ENCODE measurements around the gene PLCB1.
"Not testable (repeated sequence)": the region's sequence is repeated elsewhere in the genome, so short reads cannot be mapped to it uniquely, and the experiment has no call there.

Gene PLCB1

DNA sequence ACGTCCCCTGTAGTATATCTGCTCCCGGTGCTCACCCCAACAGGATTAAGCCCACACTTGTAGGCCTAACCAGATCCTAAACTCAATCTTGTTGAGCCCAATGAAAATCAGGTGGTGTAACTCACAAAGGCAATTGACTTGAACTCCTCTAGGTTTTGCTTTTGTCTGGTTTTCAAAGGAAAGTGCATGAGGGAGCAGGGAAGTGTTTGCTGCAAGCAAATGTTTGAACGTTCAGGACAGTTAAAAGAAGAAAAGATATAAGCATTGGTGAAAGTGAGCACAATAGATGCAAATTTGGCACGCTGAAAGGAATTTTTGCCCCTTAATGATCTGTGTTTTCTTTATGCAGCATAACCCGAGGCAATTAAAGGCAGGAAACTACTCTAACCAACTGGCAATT is 212.6 kb downstream of the PLCB1 start:
- DNase-seq = no peak

DNA sequence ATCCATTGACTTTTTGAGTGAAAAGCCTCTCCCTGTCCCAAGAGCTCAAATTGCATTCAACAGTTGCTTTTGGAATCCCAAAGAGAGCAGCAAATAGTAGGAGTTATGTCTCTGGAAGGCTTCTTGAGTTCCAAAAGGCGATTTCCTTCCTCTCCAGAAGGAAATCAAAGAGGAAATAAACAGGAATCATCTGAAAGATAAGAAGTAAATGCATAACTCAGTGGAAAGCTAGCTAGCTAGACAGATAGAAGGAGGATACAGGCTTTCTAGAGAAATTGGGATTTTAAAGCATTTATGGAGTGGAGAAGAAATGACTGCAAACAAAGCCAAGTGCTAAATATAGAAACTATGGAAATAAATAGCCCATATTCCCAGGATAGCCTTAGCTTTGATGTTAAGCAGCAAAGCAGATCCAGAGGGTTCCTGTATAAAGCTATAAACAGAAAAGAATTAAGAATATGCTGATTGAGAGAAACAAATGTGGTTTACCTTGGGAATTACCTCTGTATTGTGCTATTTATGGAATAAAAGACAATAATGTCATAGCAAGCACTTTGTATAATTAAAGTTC is 214.7 kb downstream of the PLCB1 start:
- no peak for DNase-seq

DNA sequence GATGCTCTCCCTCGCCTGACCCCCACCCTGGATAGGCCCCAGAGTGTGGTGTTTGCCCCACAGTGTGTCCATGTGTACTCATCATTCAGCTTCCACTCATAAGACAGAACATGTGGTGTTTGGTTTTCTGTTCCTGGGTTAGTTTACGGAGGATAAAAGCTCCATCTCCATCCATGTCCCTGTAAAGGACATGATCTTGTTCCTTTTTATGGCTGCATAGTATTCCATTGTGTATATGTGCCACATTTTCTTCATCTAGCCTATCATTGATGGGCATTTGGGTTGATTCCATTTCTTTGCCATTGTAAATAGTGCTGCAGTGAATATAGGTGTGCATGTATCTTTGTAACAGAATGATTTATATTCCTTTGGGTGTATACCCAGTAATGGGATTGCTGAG is 218.2 kb downstream of the PLCB1 start:
- DNase-seq = not testable (repeated sequence)

DNA sequence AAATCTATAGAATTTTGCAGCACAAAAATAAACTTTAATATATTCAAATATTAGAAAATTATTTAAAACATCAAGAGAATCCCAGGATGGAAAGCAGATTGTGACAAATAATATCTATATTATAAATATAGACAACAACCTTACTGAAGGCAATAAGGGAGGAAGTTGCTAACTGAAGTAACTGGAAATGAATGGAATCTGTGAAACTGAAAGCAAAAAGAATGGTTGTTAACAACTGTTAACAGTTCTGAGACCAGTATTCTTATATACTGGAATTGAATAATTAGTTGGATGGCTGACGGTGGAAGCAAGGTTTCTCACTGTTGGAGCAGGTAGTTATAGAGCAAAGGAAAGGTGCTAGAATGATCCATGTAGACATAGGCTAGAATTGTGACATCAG is 220.4 kb downstream of the PLCB1 start:
- DNase-seq = no peak

DNA sequence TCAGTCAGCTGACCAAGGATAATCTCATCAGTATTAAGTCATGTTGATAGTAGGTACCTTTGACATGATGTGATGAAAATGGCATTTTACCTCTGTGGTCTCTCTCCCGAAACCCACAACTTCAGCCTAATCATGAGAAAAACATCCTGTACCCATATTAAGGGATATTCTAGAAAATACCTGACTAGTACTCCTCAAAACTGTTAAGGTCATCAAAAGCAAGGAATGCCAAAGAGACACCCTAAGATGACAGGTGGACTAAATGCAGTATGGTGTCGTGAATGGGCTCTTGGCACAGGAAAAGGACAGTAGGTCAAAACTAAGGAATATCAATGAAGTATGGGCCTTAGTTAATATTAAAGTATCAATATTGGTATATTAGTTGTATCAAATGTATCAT is 221.4 kb downstream of the PLCB1 start:
- no peak for DNase-seq

DNA sequence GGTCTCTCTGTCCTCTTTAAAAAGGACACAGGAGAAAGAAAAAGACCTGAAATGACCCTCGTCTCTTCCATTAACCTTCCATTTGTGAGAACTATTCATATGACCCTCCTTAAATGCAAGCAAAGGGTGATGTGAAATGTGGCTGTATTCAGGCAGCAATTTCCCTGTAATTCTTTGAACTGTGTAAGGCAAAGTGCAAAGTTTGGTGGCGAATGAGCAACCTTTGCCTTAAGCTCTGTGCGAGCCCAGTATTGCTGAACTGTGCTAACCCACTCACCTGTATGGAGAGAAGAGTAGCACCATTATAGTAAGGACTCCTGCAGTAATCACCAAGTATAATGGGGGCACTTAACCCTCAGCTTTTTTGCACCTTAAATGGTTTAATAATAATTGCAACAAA is 223.4 kb downstream of the PLCB1 start:
- no peak for DNase-seq

DNA sequence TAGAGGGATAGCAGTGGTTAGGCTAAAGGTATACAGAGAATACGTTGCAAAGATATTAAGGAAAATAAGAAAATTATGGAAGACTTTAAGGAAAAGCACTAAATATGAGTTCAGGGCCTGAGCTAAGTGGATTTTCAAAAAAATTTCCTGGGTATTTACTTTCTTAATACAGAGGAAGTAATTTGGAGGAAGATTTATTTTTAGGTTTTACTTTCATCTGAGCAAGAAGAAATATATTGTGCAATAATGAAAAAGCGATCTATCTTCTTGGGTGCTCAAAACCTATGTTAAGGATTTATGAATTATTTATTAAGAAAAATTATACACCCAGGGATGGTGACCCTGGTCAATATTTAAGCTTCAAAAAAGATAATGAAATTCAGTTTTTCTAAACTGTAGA is 224.7 kb downstream of the PLCB1 start:
- no peak for DNase-seq

DNA sequence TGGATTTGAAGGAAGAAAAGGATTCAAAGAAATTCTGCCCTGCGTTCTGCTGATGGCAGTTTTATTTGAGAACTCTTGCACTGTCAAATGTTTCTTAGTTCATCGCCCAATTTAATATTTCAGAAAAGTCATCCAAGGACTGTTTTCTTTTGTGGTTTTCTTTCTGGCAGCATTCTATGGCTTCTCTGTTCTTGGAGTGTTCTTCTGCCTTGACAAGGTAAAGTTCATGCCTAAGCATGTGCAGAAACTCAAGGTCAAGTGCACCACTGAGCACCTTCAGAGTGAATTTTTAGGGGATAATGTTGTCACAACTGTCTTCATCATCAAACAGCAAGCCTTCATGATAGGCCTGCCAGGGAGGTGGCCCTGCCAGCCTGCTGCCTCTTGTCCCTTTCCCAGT is 225.6 kb downstream of the PLCB1 start:
- no peak for DNase-seq

DNA sequence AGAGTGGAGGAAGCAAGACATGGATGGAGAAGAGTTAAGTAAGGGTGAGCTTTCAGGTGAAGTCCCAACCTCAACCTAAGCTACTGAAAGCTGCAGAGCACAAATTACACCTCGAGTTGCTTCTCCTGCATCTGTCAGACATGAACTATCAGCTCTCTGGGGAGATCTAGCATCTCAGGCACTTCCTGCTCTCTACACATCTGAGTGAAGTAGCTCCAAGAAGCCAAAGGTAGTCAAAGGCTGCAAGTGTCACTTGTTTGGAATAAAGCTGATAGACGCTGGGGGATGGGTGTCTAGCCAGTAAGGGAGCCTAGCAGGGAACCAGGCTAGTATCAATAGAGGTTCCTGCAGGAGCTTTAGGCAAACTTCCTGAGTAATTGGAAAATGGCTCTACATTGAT is 228.0 kb downstream of the PLCB1 start:
- DNase-seq = no peak

DNA sequence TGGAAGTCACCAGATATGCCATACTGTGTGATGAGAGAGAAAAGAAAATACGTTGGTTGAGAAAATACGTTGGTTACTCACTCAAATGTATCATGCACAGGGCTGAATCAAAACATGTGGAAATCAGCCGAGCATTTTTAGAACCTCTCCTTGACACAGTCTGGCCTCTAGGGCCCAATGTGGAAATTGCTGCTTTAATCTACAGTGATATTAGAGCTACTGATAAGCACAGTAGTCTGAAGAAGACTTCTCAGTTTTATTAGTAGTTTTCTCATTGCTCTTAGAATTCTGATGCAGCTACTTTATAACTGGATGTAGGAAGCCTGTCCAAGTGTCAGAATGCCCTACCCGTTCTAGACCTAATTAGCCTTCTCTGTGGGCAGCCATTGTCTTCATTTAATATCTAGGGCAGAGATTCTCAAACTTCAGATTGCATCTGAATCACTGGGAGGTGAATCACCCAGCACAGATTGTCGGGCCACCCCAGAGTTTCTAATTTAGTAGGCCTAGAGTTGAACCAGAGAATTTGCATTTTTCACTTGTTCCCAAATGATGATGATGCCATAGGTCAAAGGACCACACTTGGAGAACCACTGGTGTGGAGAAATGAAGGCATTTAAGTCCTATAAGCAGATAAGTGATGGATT is 229.1 kb downstream of the PLCB1 start:
- no peak for DNase-seq

DNA sequence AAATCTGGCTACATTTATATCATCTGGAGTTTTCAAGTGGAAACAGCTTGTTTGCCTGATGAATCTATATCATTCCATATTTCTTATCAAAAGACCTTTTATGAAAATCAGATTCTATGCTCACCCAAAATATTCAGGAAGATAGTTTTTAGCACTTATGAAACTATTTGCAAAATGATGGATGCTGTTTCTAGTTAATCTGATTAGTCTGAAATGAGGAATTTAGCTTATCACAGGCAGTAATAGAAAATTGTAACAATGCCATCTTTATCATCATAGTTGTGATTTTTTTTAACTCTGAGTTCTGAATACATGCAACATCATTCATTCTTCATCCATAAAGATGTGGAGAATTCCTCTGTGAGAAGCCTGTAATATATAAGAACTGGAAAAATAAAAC is 229.7 kb downstream of the PLCB1 start:
- no peak for DNase-seq

DNA sequence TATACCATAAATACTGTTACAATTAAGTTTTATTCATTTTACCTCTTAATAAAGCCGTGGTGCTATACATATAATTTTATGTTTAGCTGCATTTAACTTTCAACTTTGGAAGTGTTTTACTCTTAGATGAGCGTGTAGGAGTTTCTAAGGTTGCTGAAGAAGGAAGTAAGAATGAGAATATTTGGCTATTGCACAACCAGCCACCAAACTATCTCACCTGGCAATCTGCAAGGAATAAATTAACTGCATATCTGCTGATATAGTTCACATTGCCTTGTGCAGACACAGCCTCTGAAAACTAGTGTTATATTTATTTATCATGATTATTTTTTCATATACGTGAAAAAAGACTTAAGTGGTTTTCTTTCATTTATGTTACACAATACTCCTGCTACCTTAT is 230.4 kb downstream of the PLCB1 start:
- DNase-seq = no peak

DNA sequence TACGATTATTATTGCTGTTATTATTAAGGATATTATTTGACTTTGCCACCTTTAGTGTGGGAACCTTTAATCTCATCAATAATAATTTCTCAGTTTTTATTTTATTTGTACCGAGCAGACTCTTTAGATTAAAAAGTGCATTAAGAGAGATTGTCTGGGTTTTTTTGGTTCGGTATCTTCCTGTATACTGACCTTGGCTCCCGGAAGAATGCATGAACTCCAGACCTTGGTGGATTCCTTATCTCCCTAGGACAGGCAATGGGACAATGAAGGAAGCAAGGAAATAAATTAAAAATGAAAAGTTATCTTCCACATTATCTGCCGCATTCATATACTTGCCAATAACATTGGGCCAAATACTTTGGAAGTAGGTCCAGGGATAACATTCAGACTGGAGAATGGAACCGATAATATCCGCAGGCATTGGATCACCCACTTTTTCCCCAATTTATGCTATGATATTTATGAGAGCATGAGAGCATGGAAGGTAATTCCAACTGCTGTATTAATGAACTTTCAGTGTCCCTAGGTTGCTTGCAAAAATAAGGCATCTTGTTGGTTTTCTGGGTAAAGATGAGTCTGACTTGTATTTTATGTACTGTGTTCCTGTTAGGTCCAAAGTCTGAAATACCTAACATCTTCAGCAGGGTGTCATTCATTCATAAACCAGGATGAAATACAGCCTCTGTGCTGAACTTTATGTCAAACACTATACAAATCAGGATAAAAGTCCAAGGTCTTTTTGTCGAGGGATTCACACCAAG is 232.1 kb downstream of the PLCB1 start:
- no peak for DNase-seq

DNA sequence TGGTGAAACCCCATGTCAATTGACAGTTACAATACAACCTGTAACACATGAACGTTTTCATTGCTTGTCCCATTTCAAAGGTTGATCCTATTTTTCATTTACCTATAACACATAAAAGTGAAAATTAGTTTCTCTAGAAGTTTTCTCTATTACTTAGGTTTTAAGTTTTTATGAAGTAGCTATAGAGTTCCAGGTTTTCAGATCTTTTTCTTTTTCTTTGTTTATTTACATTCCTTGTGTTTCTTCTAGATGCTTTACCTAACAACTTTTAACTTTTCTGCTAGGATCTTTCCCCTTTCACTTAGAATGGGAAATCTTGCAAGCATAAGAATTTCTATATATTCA is 232.6 kb downstream of the PLCB1 start:
- no peak for DNase-seq

DNA sequence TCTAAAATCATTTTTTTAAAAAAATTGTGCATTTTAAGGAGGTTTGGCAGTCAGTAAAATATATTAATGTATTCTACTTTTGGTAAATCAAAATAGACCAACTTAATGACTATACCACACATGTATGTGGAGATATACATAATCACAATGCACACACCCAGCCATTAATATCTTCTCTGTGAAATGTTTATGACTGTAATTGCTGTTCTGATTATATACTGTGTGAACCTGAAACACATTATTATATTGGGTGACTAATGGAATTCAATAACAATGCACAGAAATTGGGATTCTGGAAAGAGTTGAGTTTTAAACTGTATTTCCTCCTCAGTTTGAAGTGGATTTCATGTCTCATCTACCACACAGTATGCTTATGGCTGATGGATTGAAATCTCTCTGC is 233.6 kb downstream of the PLCB1 start:
- DNase-seq = no peak

DNA sequence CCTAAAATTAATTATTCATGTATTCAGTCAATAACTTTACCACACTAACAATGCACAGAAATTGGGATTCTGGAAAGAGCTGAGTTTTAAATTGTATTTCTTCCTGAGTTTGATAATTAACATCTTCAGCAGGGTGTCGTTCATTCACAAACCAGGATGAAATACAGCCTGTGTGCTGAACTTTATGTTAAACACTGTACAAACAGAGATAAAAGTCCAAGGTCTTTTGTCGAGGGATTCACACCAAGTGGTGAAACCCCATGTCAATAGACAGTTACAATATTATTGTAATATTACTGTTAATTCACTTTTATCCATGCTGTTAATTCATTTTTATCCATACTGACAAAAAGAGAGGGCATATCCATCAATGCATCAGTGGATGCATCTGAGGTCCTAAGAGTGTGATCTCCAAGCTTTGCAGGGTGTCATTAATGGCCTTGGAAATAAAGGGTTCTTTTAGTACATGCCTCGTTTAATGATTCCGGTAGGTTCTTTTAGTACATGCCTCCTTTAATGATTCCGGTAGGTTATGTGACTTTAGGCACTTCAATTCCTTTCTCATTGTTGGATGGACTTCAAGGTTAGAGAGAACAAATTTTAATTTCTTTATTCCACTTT is 234.3 kb downstream of the PLCB1 start:
- DNase-seq = no peak

DNA sequence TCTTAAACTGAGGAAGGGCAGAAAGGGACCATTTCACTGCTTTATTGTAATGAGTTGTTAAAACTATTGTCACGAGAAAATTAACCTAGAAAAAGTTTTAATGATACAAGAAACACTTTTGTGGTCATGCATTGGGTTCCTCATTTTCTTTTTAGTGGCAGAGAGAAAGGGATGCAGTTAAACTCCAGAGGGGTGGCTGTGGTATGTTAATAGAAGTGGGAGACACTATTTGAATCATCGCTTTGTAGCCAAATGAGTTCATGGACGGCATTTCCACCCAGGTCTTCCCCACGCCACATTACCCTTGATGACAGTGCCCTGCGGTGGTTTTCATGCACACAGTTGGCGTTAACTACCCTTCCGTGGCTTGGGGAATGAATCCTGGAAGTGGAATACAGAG is 235.6 kb downstream of the PLCB1 start:
- no peak for DNase-seq

DNA sequence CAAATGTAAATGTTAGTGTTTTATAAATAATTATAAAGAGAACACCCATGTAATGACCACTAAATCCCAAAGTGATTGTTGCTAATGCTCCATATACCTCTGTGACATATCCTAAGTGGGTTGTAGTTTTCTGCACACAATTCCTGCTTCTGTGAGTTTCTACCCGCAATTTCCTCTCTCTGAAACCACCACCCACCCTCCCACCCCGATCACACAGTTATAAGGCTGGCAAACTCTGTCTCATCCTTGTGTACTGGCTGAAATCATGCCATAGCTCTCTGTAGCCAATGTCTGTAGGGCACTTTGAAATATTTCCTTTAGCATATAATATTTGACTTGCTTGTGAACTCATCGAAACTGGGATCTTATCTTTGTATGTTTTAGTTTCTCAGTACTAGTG is 236.6 kb downstream of the PLCB1 start:
- no peak for DNase-seq

DNA sequence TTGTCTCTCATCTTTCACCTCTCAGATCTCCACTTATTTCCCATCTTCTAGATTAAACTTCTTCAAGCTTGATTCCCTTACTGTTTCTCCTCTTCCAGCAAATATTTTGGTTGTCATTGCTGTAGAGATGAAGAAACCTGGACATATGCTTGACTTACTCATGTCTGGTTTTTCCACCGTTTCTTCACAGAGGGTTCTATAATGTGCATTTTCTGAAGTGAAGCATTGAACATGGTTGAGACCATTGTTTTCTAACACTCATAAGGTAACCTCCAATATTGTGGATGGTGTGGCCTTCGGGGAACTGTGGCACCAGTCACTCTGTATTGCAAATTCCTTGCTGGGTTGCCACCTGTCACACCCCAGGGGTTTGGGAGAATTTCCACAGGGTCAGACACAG is 237.2 kb downstream of the PLCB1 start:
- no peak for DNase-seq

DNA sequence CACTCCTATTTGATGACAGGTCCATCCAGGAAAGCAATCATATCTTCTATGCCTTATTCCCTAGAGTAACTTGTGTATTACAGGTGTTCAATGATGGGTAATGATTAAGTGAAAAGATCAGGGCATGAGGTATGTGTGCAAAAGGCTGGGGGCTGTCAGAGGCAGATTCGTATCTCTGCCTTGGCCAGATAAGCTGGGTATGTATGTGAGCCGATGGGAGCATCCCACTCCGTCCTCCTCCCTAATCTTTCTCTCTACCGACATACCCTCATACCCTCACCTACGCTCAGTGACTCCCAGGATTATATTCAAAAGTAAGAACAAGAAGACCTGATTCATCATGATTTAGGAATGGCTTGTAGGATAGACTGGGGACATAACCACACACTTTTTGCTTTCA is 238.7 kb downstream of the PLCB1 start:
- no peak for DNase-seq

DNA sequence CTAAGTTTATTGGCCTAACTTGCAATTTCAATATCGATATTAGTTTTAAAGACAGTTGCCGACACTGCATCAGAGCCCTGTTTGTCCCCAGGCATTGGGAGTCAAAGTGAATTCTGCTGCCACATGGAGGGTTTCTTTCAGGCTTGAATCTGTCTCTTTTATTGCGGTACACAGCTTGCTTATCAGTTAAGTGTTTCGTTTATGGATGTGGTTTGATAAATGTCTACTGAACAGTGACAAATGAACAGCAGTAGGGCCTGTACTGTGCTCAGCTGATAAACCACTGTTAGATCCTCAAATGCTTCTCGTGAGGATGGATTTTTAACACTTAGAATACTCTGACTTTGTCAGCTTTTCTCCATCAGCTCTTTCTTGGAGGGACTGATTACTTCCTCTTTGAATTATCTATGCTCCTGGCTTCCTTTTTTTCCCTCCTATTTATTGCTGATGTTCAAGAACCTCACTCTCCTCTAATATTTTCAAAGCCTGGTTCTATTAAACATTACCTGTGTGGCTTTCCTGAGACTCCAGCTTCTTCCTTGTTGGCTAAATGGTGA is 240.8 kb downstream of the PLCB1 start:
- DNase-seq = no peak

DNA sequence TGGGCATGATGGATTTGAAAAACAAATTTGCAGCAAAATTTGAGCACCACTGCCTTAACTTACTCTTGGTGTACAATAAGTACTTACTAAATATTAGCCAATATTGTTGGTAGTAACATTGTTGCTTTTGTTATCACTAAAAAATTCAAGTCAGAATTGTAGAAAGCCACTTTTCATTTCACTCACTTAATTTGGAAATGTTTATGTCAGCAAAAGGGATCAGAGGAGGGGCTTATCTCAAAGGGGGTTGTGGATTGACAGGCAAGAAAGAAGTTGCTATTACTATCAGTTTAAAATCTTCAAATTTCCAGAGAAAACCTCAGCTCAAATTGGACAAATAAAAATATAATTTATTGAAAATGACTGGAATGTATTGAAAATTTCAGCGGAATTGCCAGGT is 241.5 kb downstream of the PLCB1 start:
- DNase-seq = no peak

DNA sequence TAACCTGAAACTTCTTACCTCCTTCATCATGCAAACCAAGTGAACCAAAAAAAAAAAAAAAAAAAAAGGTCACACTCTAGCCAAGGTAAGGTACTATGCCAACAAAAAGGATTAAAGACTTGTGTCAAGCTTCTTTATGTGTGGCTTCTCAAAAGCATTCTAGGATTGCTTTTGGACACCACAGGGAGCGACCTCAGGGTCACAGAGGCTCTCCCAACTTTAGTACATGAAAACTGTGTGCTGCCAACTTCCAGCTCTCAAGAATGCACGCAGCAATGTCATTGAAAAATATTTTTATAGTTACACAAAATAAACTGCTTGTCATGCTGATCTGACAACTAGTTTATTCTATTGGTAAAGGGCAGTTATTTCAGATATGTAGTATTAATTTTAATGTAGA is 243.8 kb downstream of the PLCB1 start:
- DNase-seq = no peak

DNA sequence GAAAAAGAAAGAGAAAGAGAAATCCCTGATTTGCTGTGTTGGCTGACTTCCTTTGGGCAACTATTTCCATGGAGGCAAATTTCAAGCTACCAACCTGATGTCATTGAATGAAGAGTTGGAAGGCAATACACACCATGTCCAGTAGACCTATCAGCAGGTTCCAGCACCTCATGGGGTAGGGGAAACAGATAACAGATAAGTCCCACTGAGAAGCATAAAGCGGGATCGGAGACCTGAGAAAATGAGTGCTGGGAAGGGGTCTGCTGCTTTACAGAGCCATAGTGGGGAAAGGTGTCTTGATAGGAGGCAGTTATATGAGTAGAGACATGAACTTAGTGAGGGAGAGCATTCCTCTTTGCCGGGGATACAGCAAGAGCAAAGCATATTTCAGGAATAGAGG is 244.9 kb downstream of the PLCB1 start:
- no peak for DNase-seq
